Colon (tissue), 2 donors: Measurements from ENCODE around the gene TMEM35B.
"Not testable (repeated sequence)": the region's sequence is repeated elsewhere in the genome, so short reads cannot be mapped to it uniquely, and the experiment has no call there.

Experiments
- FAIRE-seq: peaks from 2 replicates; lab custom pipeline; 2012; peaks lifted over from hg19 to GRCh38; lab: Jason Lieb, UNC
- donor health status: control.
- donor health status: control.

TMEM35B gene

GRCh38 chr1:34975771-34976170, 9.4 kb downstream of the TMEM35B start:
- FAIRE-seq = no peak

DNA sequence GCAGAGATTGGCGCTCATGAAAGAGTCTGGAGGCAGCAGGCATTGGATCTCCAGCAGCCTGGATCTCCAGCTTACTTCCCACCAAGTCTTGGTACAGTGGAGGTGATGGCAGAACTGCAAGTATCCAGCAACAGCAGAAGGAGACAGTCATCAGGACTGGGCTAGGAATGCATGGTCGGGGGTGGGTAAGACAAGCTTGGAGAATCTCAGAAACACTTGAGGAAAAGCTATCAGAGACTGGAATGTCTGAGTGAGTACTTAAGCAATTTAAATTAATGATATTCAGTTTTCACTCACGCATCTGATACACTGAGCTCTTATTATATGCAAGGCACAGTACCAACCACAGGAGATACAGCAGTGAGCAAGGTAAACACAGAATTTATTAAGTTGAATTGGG, 9.8 kb downstream of the TMEM35B start:
- FAIRE-seq = no peak

DNA sequence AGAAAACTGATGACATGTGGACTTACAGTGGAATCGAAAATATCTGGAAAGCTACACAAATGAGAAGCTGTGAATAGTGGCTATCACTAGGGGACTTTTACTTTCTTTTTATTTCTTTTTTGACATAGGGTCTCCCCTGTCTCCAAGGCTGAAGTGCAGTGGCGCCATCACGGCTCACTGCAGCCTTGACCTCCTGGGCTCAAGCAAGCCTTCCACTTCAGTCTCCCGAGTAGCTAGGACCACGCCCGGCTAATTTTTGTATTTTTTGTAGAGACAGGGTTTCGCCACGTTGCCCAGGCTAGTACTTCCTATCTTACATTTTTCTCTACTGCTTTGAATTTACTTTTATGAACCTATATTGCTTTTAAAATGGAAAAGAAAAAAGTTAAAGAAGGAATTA, 10.5 kb downstream of the TMEM35B start:
- FAIRE-seq = no peak

GRCh38 chr1:34973326-34973725, 11.8 kb downstream of the TMEM35B start:
- FAIRE-seq = no peak

DNA sequence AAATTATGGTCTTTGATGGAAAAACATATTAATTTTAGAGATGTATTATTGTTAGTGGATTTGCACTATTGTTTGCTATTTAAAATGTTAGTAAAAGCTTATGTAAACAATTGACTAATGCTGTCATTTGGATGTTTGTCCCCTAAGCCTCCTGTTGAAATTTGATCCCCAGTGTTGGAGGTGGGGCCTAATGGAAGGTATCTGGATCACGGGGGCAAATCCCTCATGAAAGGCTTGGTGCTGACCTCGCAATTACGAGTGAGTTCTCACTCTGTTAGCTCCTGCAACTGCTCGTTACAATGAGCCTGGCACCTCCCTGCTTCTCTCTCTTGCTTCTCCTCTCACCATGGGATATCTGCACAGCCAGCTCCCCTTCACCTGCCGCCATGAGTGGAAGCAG, 14.3 kb downstream of the TMEM35B start:
- FAIRE-seq = no peak

DNA sequence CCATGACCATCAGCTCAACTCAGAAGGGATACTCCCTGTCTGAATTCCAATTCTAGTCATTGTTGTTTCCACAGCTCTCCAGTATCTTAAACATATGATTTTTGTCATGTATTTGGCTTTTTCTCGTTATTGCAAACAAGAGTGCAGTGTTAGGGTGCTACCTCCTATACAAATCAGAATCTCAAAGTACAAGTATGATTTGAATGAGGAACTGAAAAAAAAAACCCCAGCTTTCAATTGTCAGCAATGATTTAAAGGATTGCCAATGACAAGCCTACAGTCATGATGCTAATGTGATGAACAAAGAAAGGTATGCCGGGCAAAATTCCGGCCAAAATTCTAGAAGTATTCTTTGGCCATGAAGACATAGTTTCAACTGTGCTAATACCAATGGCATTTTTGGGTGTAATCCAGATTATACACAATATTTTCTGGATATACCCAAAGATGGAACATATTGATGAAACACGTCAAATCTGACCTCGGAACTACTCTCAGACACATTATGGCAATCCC, 14.9 kb downstream of the TMEM35B start:
- FAIRE-seq = no peak

DNA sequence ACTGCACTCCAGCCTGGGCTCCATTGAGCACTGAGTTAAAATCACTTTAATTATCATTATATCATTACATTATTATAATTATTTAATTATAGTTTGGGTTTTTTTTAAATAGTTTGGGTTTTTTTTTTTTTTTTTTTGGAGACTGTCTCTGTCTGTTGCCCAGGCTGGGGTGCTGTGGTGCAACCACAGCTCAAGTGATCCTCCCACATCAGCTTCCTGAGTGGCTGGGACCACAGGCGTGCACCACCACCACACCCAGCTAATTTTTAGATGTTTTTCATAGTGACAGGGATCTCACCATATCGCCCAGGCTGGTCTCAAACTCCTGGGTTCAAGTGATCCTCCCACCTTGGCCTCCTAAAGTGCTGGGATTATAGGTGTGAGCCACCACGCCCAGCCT, 16.9 kb downstream of the TMEM35B start:
- not testable (repeated sequence) for FAIRE-seq

- FAIRE-seq = not testable (repeated sequence)
Observed at GRCh38 chr1:34967672-34968071, 17.5 kb downstream of the TMEM35B start.

- FAIRE-seq = no peak
Observed at GRCh38 chr1:34965597-34965996, 19.6 kb downstream of the TMEM35B start.

GRCh38 chr1:34950428-34950827, 34.7 kb downstream of the TMEM35B start:
- no peak for FAIRE-seq

- FAIRE-seq = not testable (repeated sequence)
Observed at GRCh38 chr1:34948739-34949138, 36.4 kb downstream of the TMEM35B start.

GRCh38 chr1:34947641-34948314, 37.4 kb downstream of the TMEM35B start:
- FAIRE-seq = not testable (repeated sequence)

DNA sequence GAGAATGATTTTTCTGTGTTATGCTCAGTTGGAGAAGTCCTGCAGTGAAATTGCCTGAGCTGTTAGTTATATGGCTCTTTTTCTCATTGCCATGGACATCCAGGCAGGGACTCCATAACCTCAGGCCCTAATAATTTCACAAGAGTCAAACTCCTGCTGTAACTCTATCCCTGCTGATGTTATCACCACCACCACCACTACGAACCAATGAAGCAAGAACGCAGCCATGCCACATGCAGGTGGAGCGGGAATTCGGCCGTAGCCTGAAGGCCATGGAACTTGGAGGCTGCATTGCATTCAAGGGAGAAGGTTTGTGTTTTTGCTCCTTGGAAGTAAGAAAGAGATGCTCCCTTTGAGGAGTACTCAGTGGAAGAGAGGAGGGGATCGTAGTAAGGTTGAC, 38.9 kb downstream of the TMEM35B start:
- FAIRE-seq = no peak

- FAIRE-seq = not testable (repeated sequence)
Observed at GRCh38 chr1:34941798-34942197, 43.3 kb downstream of the TMEM35B start.
